Measurements from ENCODE around the gene TPK1. TPM values are rescaled to one million over a fixed set of nuclear protein-coding genes. Genes with fewer than 3 reads are reported as not detected.

Gene TPK1
- total RNA-seq, 1 experiment from 2014 or later: 3.3 TPM

GRCh38 chr7:144487901-144488300 lies 348.0 kb downstream of the TPK1 start:
- Histone ChIP-seq H3K4me1 (ENCODE audit: control insufficient read depth, insufficient read depth, low read length) (no peaks in the 10 kb centered on the region), H3K4me3 (ENCODE audit: low read depth in 2 of 2, low read length in 2 of 2) (no peak overlapping the region), H3K9me3 (ENCODE audit: control insufficient read depth, insufficient read depth, low read depth, low read length) (no peaks in the 10 kb centered on the region), H3K27ac (ENCODE audit: low read length) (no peak overlapping the region), H3K36me3 (ENCODE audit: control insufficient read depth, insufficient read depth, low read length) (no peaks in the 10 kb centered on the region), H3K27me3 (ENCODE audit: control insufficient read depth, insufficient read depth, low read length) (no peaks in the 10 kb centered on the region)
- BruUV-seq (replicated peaks): no TSS peak
- ATAC-seq: no peak
- intact Hi-C loops (cut with micrococcal nuclease; ENCODE audit: unreplicated experiment) (no loop called here), in situ Hi-C loops (cut with HindIII; ENCODE audit: low pct_unique_long_range_greater_than_20kb, low sequenced_read_pairs) (no loop called here)
- DNase-seq (ENCODE audit: low read depth, low spot score): no peak
- TF ChIP-seq SIN3A (IDR thresholded peaks at IDR 0.05; ENCODE audit: borderline replicate concordance, insufficient read depth, low read depth, low read length) (no peak), TCF7L2 (IDR thresholded peaks at IDR 0.05; ENCODE audit: low read depth, low read length) (no peak), CTCF (IDR thresholded peaks at IDR 0.05) (no peak), POLR2AphosphoS5 (IDR thresholded peaks at IDR 0.05; ENCODE audit: low read depth, low read length) (no peak), REST (IDR thresholded peaks at IDR 0.05; ENCODE audit: insufficient read depth in 1 of 2, low read depth in 2 of 2, low read length in 1 of 2) (no peak)
- POLR2A ChIA-PET: no interaction called here
- CTCF ChIA-PET: no interaction called here

GRCh38 chr7:144484445-144484844 lies 351.4 kb downstream of the TPK1 start:
- intact Hi-C loops (cut with micrococcal nuclease; ENCODE audit: unreplicated experiment) (no loop called here), in situ Hi-C loops (cut with HindIII; ENCODE audit: low pct_unique_long_range_greater_than_20kb, low sequenced_read_pairs) (no loop called here)
- CTCF ChIA-PET: no interaction called here
- TF ChIP-seq POLR2AphosphoS5 (IDR thresholded peaks at IDR 0.05; ENCODE audit: low read depth, low read length) (no peak), SIN3A (IDR thresholded peaks at IDR 0.05; ENCODE audit: borderline replicate concordance, insufficient read depth, low read depth, low read length) (no peak)
- Histone ChIP-seq H3K4me3 (ENCODE audit: low read depth in 2 of 2, low read length in 2 of 2) (no peak overlapping the region), H3K27ac (ENCODE audit: low read length) (no peak overlapping the region), H3K36me3 (ENCODE audit: control insufficient read depth, insufficient read depth, low read length) (no peaks in the 10 kb centered on the region), H3K9me3 (ENCODE audit: control insufficient read depth, insufficient read depth, low read depth, low read length) (no peaks in the 10 kb centered on the region), H3K4me1 (ENCODE audit: control insufficient read depth, insufficient read depth, low read length) (no peaks in the 10 kb centered on the region), H3K27me3 (ENCODE audit: control insufficient read depth, insufficient read depth, low read length) (no peaks in the 10 kb centered on the region)
- no peak for ATAC-seq
- POLR2A ChIA-PET: no interaction called here
- no TSS peak for BruUV-seq (replicated peaks)
- no peak for DNase-seq (ENCODE audit: low read depth, low spot score)

- Histone ChIP-seq H3K9me3 (ENCODE audit: control insufficient read depth, insufficient read depth, low read depth, low read length) (no peaks in the 10 kb centered on the region), H3K4me1 (ENCODE audit: control insufficient read depth, insufficient read depth, low read length) (no peaks in the 10 kb centered on the region), H3K36me3 (ENCODE audit: control insufficient read depth, insufficient read depth, low read length) (no peaks in the 10 kb centered on the region), H3K4me3 (ENCODE audit: low read depth in 2 of 2, low read length in 2 of 2) (no peak overlapping the region), H3K27ac (ENCODE audit: low read length) (no peak overlapping the region), H3K27me3 (ENCODE audit: control insufficient read depth, insufficient read depth, low read length) (no peaks in the 10 kb centered on the region)
- POLR2A ChIA-PET: no interaction called here
- intact Hi-C loops (cut with micrococcal nuclease; ENCODE audit: unreplicated experiment) (no loop called here), in situ Hi-C loops (cut with HindIII; ENCODE audit: low pct_unique_long_range_greater_than_20kb, low sequenced_read_pairs) (no loop called here)
- no peak for ATAC-seq
- DNase-seq (ENCODE audit: low read depth, low spot score): no peak
- TF ChIP-seq POLR2AphosphoS5 (IDR thresholded peaks at IDR 0.05; ENCODE audit: low read depth, low read length): no peak
- TF ChIP-seq CTCF (IDR thresholded peaks at IDR 0.05): no peak
- TF ChIP-seq SIN3A (IDR thresholded peaks at IDR 0.05; ENCODE audit: borderline replicate concordance, insufficient read depth, low read depth, low read length): no peak
- TF ChIP-seq REST (IDR thresholded peaks at IDR 0.05; ENCODE audit: insufficient read depth in 1 of 2, low read depth in 2 of 2, low read length in 1 of 2): no peak
- TF ChIP-seq TCF7L2 (IDR thresholded peaks at IDR 0.05; ENCODE audit: low read depth, low read length): no peak
- CTCF ChIA-PET: no interaction called here
- BruUV-seq (replicated peaks): no TSS peak
These were observed 352.7 kb downstream of the TPK1 start for GRCh38 chr7:144483189-144483588.

Measured in Panc1 (cell line).